Esophagus (tissue), 2 donors: ENCODE results near the gene PLCB1. TPM values are rescaled to one million over a fixed set of nuclear protein-coding genes. Genes with fewer than 3 reads are reported as not detected.

ENCODE experiments used
- H3K27ac ChIP-seq, 2 donors: one replicate each; pipeline ENCODE4 v1.5.1; 2013; ENCODE audit warnings: low read depth in 2 of 2, mild to moderate bottlenecking in 2 of 2, inconsistent platforms in 1 of 2, low read length in 1 of 2, moderate library complexity in 1 of 2
- H3K27me3 ChIP-seq, 2 donors: one replicate each; pipeline ENCODE4 v1.6.1; 2013; ENCODE audit warnings: low read length in 2 of 2, control low read depth in 1 of 2, mild to moderate bottlenecking in 1 of 2; ENCODE audit not compliant: insufficient read depth in 2 of 2, control insufficient read depth in 1 of 2
- H3K36me3 ChIP-seq, 2 donors: one replicate each; pipeline ENCODE4 v1.6.1; 2013; ENCODE audit warnings: low read length in 1 of 2; ENCODE audit not compliant: control insufficient read depth in 2 of 2, insufficient read depth in 2 of 2
- H3K4me1 ChIP-seq, 2 donors: one replicate each; pipeline ENCODE4 v1.6.1; 2013; ENCODE audit warnings: low read length in 1 of 2; ENCODE audit not compliant: control insufficient read depth in 2 of 2, insufficient read depth in 2 of 2
- H3K4me3 ChIP-seq, 2 donors: one replicate each; pipeline ENCODE4 v1.5.1; 2013; ENCODE audit warnings: low read length in 2 of 2, mild to moderate bottlenecking in 2 of 2, low read depth in 1 of 2, moderate library complexity in 1 of 2
- H3K9me3 ChIP-seq, 2 donors: one replicate each; pipeline ENCODE4 v1.6.1; 2013; ENCODE audit warnings: mild to moderate bottlenecking in 2 of 2, low read depth in 1 of 2, low read length in 1 of 2, moderate library complexity in 1 of 2; ENCODE audit not compliant: control insufficient read depth in 2 of 2, insufficient read depth in 1 of 2
- WGBS, 2 donors: extraction: QIAGEN DNeasy Blood & Tissue Kit; methylation state at CpG; one replicate each; pipeline ENCODE4 v1.1.7; 2013; 5-methylcytosine and 5-hydroxymethylcytosine counted together
- polyA plus RNA-seq, 2 donors: library from polyadenylated mRNA; stranded (reverse); fragments of 200-250 nt; gene quantifications; one replicate each; pipeline ENCODE4 v1.2.3, GENCODE V29; 2013
- donor health status: healthy with polysubstance abuse.
- donor health status: Bipolar disorder and iron deficiency.

The PLCB1 gene
- polyA plus RNA-seq, 2 donors: 1.7 to 3.0 TPM

- 83 to 85% methylated on average over 5 of the region's 5 CpGs for WGBS, 2 donors
- H3K9me3 ChIP-seq: no peaks in the 10 kb centered on the region
- H3K4me1 ChIP-seq: no peaks in the 10 kb centered on the region
- H3K27ac ChIP-seq: no peak overlapping the region
- H3K36me3 ChIP-seq: no peaks in the 10 kb centered on the region
- no peaks in the 10 kb centered on the region for H3K27me3 ChIP-seq
- no peak overlapping the region for H3K4me3 ChIP-seq
Measured at GRCh38 chr20:8216375-8217200, 84.5 kb downstream of the PLCB1 start.

- H3K9me3 ChIP-seq: no peaks in the 10 kb centered on the region
Measured at GRCh38 chr20:8218861-8219260, 86.8 kb downstream of the PLCB1 start.

GRCh38 chr20:8219403-8219802 lies 87.3 kb downstream of the PLCB1 start:
- no peaks in the 10 kb centered on the region for H3K4me1 ChIP-seq
- no peaks in the 10 kb centered on the region for H3K36me3 ChIP-seq
- no peaks in the 10 kb centered on the region for H3K27me3 ChIP-seq
- 56 to 61% methylated on average over 3 of the region's 3 CpGs for WGBS, 2 donors
- no peak overlapping the region for H3K27ac ChIP-seq
- H3K4me3 ChIP-seq: no peak overlapping the region
- no peaks in the 10 kb centered on the region for H3K9me3 ChIP-seq

More at GRCh38 chr20:8218861-8219260, 86.8 kb downstream of the PLCB1 start:
- no peaks in the 10 kb centered on the region for H3K36me3 ChIP-seq
- H3K27ac ChIP-seq: no peak overlapping the region
- H3K4me1 ChIP-seq: no peaks in the 10 kb centered on the region
- no peaks in the 10 kb centered on the region for H3K27me3 ChIP-seq
- H3K4me3 ChIP-seq: no peak overlapping the region

GRCh38 chr20:8220716-8221115 lies 88.7 kb downstream of the PLCB1 start:
- H3K27ac ChIP-seq: no peak overlapping the region
- WGBS, 2 donors: 13 to 25% methylated on average over 1 of the region's 1 CpG
- no peaks in the 10 kb centered on the region for H3K27me3 ChIP-seq
- H3K4me1 ChIP-seq: no peaks in the 10 kb centered on the region
- H3K36me3 ChIP-seq: no peaks in the 10 kb centered on the region
- no peaks in the 10 kb centered on the region for H3K9me3 ChIP-seq
- H3K4me3 ChIP-seq: no peak overlapping the region

- Histone ChIP-seq H3K9me3 (no peaks in the 10 kb centered on the region), H3K27ac (no peak overlapping the region), H3K4me3 (no peak overlapping the region), H3K4me1 (no peaks in the 10 kb centered on the region), H3K36me3 (no peaks in the 10 kb centered on the region), H3K27me3 (no peaks in the 10 kb centered on the region)
- 88 to 91% methylated on average over 3 of the region's 3 CpGs for WGBS, 2 donors
Measured at GRCh38 chr20:8221887-8222419, 89.9 kb downstream of the PLCB1 start.

- no peak overlapping the region for H3K27ac ChIP-seq
Measured at GRCh38 chr20:8223091-8223870, 91.2 kb downstream of the PLCB1 start.

GRCh38 chr20:8225658-8226057 lies 93.6 kb downstream of the PLCB1 start:
- WGBS, 2 donors: 71 to 75% methylated on average over 3 of the region's 3 CpGs
- no peaks in the 10 kb centered on the region for H3K9me3 ChIP-seq

More at GRCh38 chr20:8223091-8223870, 91.2 kb downstream of the PLCB1 start:
- no peak overlapping the region for H3K4me3 ChIP-seq
- H3K27me3 ChIP-seq: no peaks in the 10 kb centered on the region
- H3K9me3 ChIP-seq: no peaks in the 10 kb centered on the region
- no peaks in the 10 kb centered on the region for H3K4me1 ChIP-seq
- H3K36me3 ChIP-seq: no peaks in the 10 kb centered on the region
- 26 to 48% methylated on average over 2 of the region's 2 CpGs for WGBS, 2 donors

GRCh38 chr20:8226106-8226505 lies 94.0 kb downstream of the PLCB1 start:
- H3K4me3 ChIP-seq: no peak overlapping the region
- H3K36me3 ChIP-seq: no peaks in the 10 kb centered on the region
- H3K9me3 ChIP-seq: no peaks in the 10 kb centered on the region
- H3K27ac ChIP-seq: no peak overlapping the region
- no peaks in the 10 kb centered on the region for H3K4me1 ChIP-seq
- no peaks in the 10 kb centered on the region for H3K27me3 ChIP-seq
- WGBS, 2 donors: 78 to 83% methylated on average over 2 of the region's 2 CpGs

More at GRCh38 chr20:8225658-8226057, 93.6 kb downstream of the PLCB1 start:
- H3K27ac ChIP-seq: no peak overlapping the region
- H3K27me3 ChIP-seq: no peaks in the 10 kb centered on the region
- no peaks in the 10 kb centered on the region for H3K4me1 ChIP-seq
- no peak overlapping the region for H3K4me3 ChIP-seq
- H3K36me3 ChIP-seq: no peaks in the 10 kb centered on the region

GRCh38 chr20:8227293-8227692 lies 95.2 kb downstream of the PLCB1 start:
- Histone ChIP-seq H3K4me1 (no peaks in the 10 kb centered on the region), H3K4me3 (no peak overlapping the region), H3K36me3 (no peaks in the 10 kb centered on the region), H3K27ac (no peak overlapping the region), H3K9me3 (no peaks in the 10 kb centered on the region), H3K27me3 (no peaks in the 10 kb centered on the region)
- 76 to 85% methylated on average over 3 of the region's 3 CpGs for WGBS, 2 donors
